Measurements from ENCODE around the gene CCDC78.

The CCDC78 gene

GRCh38 chr16:766008-766819 is 40.0 kb upstream of the CCDC78 start:
- DNase-seq (ENCODE audit: insufficient read length) (no peak), FAIRE-seq (no peak)
- no peak for TF ChIP-seq POLR2AphosphoS5 (IDR thresholded peaks at IDR 0.05; ENCODE audit: low read depth, low read length)
- no peak for TF ChIP-seq POLR2A (IDR thresholded peaks at IDR 0.05; ENCODE audit: low read depth, low read length)
- TF ChIP-seq TAF1 (IDR thresholded peaks at IDR 0.05; ENCODE audit: borderline replicate concordance, low read depth, low read length): no peak

- FAIRE-seq (no peak), DNase-seq (ENCODE audit: insufficient read length) (no peak)
- TF ChIP-seq POLR2AphosphoS5 (IDR thresholded peaks at IDR 0.05; ENCODE audit: low read depth, low read length) (no peak), TAF1 (IDR thresholded peaks at IDR 0.05; ENCODE audit: borderline replicate concordance, low read depth, low read length) (no peak), POLR2A (IDR thresholded peaks at IDR 0.05; ENCODE audit: low read depth, low read length) (no peak)
These were observed 39.2 kb upstream of the CCDC78 start for GRCh38 chr16:765488-765865.

- DNase-seq (ENCODE audit: insufficient read length) (no peak), FAIRE-seq (no peak)
- no peak for TF ChIP-seq TAF1 (IDR thresholded peaks at IDR 0.05; ENCODE audit: borderline replicate concordance, low read depth, low read length)
These were observed 38.7 kb upstream of the CCDC78 start for GRCh38 chr16:764848-765487.

- DNase-seq (ENCODE audit: insufficient read length): no peak
- FAIRE-seq: no peak
- TF ChIP-seq POLR2AphosphoS5 (IDR thresholded peaks at IDR 0.05; ENCODE audit: low read depth, low read length) (no peak), POLR2A (IDR thresholded peaks at IDR 0.05; ENCODE audit: low read depth, low read length) (no peak), TAF1 (IDR thresholded peaks at IDR 0.05; ENCODE audit: borderline replicate concordance, low read depth, low read length) (no peak)
These were observed 38.0 kb upstream of the CCDC78 start for GRCh38 chr16:764184-764750.

GRCh38 chr16:763369-764183 is 37.3 kb upstream of the CCDC78 start:
- no peak for FAIRE-seq
- TF ChIP-seq POLR2AphosphoS5 (IDR thresholded peaks at IDR 0.05; ENCODE audit: low read depth, low read length): no peak
- TF ChIP-seq POLR2A (IDR thresholded peaks at IDR 0.05; ENCODE audit: low read depth, low read length): no peak
- no peak for TF ChIP-seq TAF1 (IDR thresholded peaks at IDR 0.05; ENCODE audit: borderline replicate concordance, low read depth, low read length)
- no peak for DNase-seq (ENCODE audit: insufficient read length)

GRCh38 chr16:762595-763268 is 36.5 kb upstream of the CCDC78 start:
- no peak for TF ChIP-seq TAF1 (IDR thresholded peaks at IDR 0.05; ENCODE audit: borderline replicate concordance, low read depth, low read length)
- TF ChIP-seq POLR2AphosphoS5 (IDR thresholded peaks at IDR 0.05; ENCODE audit: low read depth, low read length): no peak
- no peak for TF ChIP-seq POLR2A (IDR thresholded peaks at IDR 0.05; ENCODE audit: low read depth, low read length)
- FAIRE-seq: no peak
- no peak for DNase-seq (ENCODE audit: insufficient read length)

GRCh38 chr16:761625-762513 is 35.6 kb upstream of the CCDC78 start:
- no peak for TF ChIP-seq TAF1 (IDR thresholded peaks at IDR 0.05; ENCODE audit: borderline replicate concordance, low read depth, low read length)
- FAIRE-seq: no peak

GRCh38 chr16:760545-761343 is 34.5 kb upstream of the CCDC78 start, which contains the start of gene MSLN:
Gene MSLN, plus strand, starts transcription at chr16:760734. Its CDS starts 1,947 bp downstream, at chr16:762681.
- DNase-seq (ENCODE audit: insufficient read length): no peak
- FAIRE-seq: no peak
- TF ChIP-seq TAF1 (IDR thresholded peaks at IDR 0.05; ENCODE audit: borderline replicate concordance, low read depth, low read length) (no peak), POLR2AphosphoS5 (IDR thresholded peaks at IDR 0.05; ENCODE audit: low read depth, low read length) (no peak), POLR2A (IDR thresholded peaks at IDR 0.05; ENCODE audit: low read depth, low read length) (no peak)

More at GRCh38 chr16:761625-762513, 35.6 kb upstream of the CCDC78 start:
- DNase-seq (ENCODE audit: insufficient read length): no peak

- DNase-seq (ENCODE audit: insufficient read length): no peak
- no peak for FAIRE-seq
- TF ChIP-seq TAF1 (IDR thresholded peaks at IDR 0.05; ENCODE audit: borderline replicate concordance, low read depth, low read length) (no peak), POLR2AphosphoS5 (IDR thresholded peaks at IDR 0.05; ENCODE audit: low read depth, low read length) (no peak), POLR2A (IDR thresholded peaks at IDR 0.05; ENCODE audit: low read depth, low read length) (no peak)
These were observed 33.8 kb upstream of the CCDC78 start for GRCh38 chr16:760065-760464.
